Upper lobe of left lung (tissue), 4 donors: ENCODE data around the gene SIGLEC5.

Experiments
- POLR2A ChIP-seq, 4 donors: fragments of 450-650 bp; IDR thresholded peaks; one replicate each; pipeline ENCODE4 v1.5.1; 2016 to 2017; ENCODE audit warnings: antibody characterized with exemption in 4 of 4, mild to moderate bottlenecking in 2 of 4
- TF ChIP-seq, protein P1 (sequence below), 6 experiments: fragments of 450-650 bp in 4 of 6; fragments of 200-600 bp in 2 of 6; sonication (generic) in 2 of 6; IDR thresholded peaks; one replicate each; pipeline ENCODE4 v1.5.1; 2016 to 2019; ENCODE audit warnings: antibody characterized with exemption in 6 of 6

DNA sequence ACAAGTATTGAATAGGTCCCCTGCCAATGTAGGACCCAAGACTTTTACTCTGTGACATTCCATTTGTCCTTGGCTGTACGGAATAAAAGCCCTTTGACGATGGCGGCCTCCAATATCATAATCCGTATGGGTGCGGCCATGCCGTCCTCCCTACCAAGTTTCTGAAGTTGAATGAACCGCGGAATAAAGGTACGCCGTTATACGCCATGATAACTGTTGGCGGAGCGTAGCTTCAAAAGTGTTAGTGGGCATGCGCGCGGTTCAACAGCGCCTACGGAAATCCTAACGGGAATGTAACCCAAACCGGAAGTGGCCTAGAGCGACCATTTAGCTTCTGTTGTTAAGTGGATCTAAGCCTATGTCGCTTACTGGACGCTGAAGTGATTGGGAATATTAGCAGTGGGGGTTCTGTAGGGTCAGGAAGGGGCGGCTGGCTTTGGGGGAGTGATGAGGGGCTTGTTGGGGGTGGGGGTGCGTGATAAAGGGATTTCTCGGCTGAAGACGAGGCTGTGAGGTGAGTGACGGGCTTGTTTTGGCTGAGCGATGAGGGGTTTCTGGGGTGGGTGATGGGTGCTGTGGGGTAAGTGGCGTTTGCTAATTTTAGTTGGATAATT lies 59.1 kb downstream of the SIGLEC5 start, which contains the start of gene ZNF175:
- TF ChIP-seq, protein P1, sequence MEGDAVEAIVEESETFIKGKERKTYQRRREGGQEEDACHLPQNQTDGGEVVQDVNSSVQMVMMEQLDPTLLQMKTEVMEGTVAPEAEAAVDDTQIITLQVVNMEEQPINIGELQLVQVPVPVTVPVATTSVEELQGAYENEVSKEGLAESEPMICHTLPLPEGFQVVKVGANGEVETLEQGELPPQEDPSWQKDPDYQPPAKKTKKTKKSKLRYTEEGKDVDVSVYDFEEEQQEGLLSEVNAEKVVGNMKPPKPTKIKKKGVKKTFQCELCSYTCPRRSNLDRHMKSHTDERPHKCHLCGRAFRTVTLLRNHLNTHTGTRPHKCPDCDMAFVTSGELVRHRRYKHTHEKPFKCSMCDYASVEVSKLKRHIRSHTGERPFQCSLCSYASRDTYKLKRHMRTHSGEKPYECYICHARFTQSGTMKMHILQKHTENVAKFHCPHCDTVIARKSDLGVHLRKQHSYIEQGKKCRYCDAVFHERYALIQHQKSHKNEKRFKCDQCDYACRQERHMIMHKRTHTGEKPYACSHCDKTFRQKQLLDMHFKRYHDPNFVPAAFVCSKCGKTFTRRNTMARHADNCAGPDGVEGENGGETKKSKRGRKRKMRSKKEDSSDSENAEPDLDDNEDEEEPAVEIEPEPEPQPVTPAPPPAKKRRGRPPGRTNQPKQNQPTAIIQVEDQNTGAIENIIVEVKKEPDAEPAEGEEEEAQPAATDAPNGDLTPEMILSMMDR (IDR thresholded peaks at IDR 0.05): no peak
- peak in 1 of 4 donors; percentile 26 for TF ChIP-seq POLR2A (IDR thresholded peaks at IDR 0.05)
